GM19463 (cell line): Measurements from ENCODE around the gene SPPL2A.

Experiments used
- ATAC-seq: cut with Tn5 transposase; IDR thresholded peaks from one replicate; pipeline ENCODE4 v1.9.1; 2021; ENCODE audit warnings: mild to moderate bottlenecking, moderate library complexity; ENCODE audit not compliant: unreplicated experiment

SPPL2A gene

DNA sequence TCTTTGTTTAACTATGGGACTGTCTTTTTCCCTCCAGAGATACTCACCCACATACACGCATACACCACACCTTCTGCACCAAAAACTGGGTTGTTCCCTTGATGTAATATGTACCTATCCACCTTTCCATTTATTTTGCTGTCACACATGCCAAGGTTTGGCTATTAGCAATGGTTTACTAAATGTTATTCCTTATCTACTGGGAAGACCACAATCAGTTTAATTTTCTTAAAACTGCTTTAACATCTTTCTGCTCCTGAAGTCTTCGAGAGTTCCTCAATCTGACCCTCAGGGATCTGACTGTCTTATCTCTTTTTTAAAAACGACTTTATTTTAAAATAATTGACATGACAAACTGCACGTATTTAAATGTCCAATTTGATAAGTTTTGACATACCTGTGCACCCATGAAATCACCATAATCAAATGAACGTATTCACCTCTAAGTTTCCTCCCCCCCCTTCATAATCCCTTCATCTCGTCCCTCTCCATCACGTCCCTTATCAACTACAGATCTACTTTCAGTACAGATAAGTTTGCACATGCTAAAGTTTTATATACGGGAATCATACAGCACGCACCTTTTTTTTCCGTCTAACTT, 78.1 kb downstream of the SPPL2A start:
- ATAC-seq: no peak

DNA sequence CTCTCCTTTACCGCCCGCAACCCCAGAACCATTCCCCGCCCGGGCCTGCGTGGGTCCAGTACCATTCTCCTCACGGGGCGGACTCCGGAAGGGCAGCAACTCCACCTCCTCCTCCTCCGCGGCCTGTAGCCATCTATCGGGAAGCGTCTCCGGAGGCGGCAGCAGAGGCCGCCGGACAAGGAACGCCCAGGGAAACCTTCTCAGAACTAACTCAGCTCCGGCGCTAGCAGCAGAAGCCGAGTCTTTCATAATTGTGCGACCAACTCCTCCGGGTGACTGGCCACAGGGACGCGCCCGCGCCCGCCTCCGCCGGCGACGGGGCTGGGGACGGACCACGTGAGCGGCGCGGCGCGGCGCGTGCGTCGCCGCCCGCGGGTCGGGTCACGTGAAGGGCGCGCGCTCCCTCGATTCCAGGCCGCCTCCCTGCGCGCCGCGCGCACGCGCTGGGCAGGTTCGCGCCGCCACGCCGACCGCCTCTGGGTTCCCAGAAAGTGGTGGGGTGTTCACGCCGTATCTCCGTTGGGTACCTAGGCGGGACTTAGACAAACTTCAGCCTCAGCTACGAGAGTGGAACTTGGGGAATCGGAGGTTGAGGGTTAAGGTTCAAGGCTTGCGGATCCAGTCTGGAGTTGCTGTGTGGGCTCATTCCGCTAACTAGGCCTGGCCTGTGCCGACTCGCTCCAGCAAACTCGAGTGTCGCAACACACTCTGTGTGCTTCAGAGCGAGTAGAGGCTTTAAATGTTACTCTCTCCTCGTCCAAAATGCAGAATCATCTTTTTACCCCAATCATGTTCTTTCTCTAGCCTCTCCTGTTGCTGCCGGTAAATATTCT, 78.8 kb downstream of the SPPL2A start, which contains the start of gene TRPM7:
Gene TRPM7 (minus strand): TSS at position 329 of the 833 bp plus-strand sequence. CDS start 264 bp downstream, at position 65.
- peak; percentile 81 for ATAC-seq

- peak; percentile 60 for ATAC-seq
These were observed 79.5 kb downstream of the SPPL2A start for GRCh38 chr15:50685976-50686468.

DNA sequence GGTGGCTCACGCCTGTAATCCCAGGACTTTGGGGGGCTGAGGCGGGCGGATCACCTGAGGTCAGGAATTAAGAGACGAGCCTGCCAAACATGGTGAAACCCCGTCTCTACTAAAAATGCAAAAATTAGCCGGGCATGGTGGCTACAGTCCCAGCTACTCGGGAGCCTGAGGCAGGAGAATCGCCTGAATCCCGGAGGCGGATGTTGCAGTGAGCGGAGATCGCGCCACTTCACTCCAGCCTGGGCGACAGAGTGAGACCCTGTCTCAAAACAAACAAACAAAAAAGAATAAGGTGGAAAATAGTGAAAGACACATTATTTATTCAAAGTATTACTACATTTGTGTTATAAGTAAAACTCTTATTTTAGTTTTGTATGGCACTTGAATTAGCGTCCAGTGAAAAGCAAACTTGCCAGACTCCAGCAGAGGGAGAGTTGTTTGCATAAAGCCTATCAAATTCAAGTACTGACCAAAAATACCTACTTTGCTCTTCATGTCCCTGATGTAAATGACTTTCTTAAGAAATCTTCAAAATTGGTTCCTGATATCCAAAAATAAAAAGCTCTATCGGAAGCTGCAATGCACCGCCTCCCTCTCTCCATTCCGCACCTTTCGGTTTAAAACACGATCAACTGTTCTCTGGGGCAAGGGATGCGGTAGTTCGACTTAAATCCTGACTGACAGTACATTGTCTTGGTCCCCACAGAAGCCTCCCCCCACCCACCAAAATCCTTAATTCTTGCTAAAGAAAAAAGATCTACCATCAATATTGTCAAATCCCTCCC, 80.1 kb downstream of the SPPL2A start:
- ATAC-seq: no peak

GRCh38 chr15:50681467-50681866, 84.0 kb downstream of the SPPL2A start:
- no peak for ATAC-seq

DNA sequence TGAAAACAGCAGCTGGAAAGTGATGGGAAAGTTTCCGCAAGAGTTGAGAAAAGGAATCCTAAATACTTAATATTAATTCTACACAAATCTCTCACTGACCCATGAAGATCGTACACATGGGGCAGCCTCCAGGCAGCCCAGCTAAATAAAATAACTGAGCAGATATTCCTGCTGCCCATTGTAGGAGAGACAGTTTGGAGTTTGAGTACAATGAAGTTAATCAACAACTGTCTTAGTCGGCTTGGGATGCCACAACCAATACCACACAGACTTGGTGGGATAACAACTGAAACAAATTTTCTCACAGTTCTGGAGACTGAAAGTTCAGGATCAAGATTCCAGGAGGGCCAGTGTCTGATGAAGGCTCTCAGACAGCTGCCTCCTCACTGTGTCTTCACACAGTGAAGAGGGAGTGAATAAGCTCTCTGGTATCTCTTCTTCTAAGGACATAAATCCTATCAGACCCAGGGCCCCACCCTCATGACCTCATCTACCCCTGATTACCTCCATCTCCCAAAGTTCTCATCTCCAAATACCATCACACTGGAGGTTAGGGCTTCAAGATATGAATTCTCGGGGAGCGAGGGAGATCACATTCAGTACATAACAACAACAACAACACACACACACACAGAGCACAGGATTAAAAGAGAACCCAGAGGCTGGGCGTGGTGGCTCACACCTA, 88.6 kb downstream of the SPPL2A start:
- no peak for ATAC-seq

- no peak for ATAC-seq
These were observed 89.9 kb downstream of the SPPL2A start for GRCh38 chr15:50675535-50676144.

- ATAC-seq: no peak
These were observed 95.4 kb downstream of the SPPL2A start for GRCh38 chr15:50670115-50670514.

- ATAC-seq: no peak
These were observed 95.9 kb downstream of the SPPL2A start for GRCh38 chr15:50669611-50670010.

GRCh38 chr15:50665938-50666337, 99.6 kb downstream of the SPPL2A start:
- ATAC-seq: no peak

- ATAC-seq: no peak
These were observed 110.0 kb downstream of the SPPL2A start for GRCh38 chr15:50655555-50655954.

GRCh38 chr15:50653156-50653743, 112.3 kb downstream of the SPPL2A start:
- no peak for ATAC-seq

GRCh38 chr15:50652671-50653070, 112.8 kb downstream of the SPPL2A start:
- no peak for ATAC-seq
